ENCODE measurements around the gene TAGLN2.

Gene TAGLN2

DNA sequence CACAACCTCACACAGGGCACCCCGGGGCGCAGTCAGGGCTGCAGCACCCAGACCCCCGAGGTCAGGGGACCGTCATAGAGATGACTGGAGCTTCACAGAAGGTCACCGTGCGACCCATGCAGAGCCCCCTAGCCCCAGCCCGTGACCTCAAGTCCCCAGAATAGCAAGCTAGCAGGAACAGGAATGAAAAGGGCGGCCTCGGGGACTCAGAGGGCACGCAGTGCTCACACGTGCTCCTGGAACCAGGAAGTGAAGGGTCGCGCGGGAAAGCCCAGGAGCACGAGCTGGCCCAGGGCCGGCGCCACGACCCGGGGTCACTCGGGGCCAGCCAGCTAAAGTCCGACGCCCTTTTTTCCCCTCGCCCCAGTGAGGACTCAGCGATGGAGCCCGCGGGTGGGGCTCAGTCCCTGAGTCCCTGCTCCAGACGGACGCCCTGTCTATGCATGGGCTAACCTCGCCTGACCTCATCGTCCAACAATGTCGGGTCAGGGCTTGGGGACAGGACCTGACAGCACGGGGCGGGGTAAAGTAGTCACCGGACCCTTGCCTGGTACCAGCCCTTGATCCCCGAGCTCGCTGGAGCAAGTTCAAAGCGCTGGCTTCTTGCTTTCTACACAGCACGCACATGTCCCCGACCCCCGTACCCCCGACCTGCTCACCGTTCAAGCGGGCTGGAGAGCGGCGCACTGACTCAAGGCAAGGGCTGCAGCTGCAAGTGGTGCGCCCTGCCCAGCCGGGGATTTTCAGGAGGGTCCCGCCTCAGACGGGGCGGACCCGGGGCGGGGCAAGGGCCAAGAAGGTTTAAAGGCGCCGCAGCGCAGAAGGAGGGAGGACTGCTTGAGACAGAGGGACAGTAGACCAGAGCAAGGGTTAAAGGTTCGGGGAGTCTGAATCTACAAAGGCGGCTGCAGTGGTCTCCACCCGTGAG, at the start of gene TAGLN2:
TSS of gene TAGLN2 (minus strand) at position 717 of the 928 bp plus-strand sequence. CDS start 4,998 bp downstream, outside the sequence.
- in situ Hi-C loops (cut with MboI; ENCODE audit: low sequenced_read_pairs) = no loop called here

GRCh38 chr1:159974350-159974965, 49.2 kb upstream of the TAGLN2 start:
- in situ Hi-C loops (cut with MboI; ENCODE audit: low sequenced_read_pairs) = no loop called here

DNA sequence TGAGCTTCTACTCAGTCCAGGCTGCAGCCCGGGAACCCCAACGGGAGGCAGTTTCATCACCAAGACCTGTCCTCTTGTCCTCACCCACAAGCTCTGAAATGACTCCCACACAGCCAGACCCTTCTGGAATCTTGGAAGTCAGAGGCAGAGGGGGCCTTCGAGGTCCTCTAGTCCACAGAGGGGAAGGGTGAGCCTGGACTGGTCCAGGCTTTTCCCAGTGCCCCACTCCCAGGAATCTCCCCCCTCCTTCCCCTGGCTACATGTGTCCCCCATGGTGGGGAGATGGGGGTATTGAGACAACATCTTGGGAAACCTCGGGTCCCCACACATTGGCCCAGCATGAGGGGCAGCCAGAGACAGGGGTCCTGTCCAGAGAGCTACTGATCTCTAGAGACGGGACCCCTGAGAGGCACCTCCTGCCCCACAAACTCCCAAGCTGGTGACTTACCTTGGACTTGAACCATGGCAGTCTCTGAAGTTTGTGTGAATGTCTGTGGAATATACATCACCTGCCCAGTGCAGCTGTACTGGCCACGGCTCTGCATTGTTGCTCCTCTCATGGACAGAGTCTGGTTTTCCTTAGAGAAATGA, 48.1 kb upstream of the TAGLN2 start:
- in situ Hi-C loops (cut with MboI; ENCODE audit: low sequenced_read_pairs) = no loop called here

GRCh38 chr1:159972443-159973205, 47.3 kb upstream of the TAGLN2 start:
- in situ Hi-C loops (cut with MboI; ENCODE audit: low sequenced_read_pairs) = no loop called here

- in situ Hi-C loops (cut with MboI; ENCODE audit: low sequenced_read_pairs) = no loop called here
These were observed 45.6 kb upstream of the TAGLN2 start for GRCh38 chr1:159970932-159971342.

DNA sequence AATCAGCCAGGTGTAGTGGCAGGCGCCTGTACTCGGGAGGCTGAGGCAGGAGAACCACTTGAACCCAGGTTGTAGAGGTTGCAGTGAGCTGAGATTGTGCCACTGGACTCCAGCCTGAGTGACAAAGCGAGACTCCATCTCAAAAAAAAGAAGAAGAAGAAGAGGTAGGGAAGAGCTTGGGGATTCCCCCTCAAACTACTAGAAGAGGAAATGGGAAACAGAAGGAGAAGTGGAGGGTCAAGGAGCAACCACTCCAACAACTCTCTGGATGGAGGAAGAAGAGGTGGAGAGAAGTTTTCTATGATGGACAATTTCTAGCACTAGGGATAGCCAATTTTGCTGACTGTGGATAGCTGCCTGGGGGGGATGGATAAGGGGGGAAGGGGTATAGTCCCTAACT, 43.6 kb upstream of the TAGLN2 start:
- in situ Hi-C loops (cut with MboI; ENCODE audit: low sequenced_read_pairs) = no loop called here

DNA sequence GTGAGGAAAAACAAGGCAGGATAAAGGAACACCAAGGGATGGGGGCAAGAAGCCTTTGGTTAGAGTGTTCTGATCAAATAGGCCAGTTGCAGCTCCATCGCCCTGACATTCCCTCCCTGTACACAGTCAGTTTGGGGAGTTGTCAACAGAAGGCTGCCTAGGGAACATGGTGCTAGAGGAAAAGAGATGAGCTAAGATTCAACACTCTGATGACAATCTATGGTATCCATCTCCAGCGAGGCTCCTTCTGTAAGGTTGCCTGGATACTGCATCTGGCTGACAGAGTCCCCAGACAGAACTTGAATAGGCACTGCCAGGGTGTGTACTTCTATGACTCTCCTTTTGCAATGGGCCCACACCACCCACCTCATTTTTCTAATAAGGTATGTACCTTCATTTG, 40.0 kb upstream of the TAGLN2 start:
- in situ Hi-C loops (cut with MboI; ENCODE audit: low sequenced_read_pairs) = no loop called here

DNA sequence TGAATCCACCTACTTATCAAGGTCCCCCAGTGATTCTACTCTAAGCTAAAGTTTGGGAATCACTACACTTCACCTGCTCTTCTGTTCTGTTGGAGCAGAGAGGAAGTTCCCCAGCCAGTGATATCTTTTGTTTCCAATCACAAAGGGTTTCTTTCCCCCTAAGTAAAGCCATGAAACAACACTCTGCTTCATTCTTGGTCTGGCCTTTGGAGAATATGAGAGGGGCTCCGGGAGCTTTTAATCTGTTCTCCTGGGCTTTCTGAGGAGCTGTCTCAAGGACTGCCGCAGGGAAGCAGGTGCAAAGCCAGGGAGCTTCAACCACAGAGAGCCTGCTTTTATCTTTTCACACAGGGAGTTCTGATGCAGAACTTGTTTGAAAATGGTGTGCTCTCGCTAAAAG, 38.8 kb upstream of the TAGLN2 start:
- in situ Hi-C loops (cut with MboI; ENCODE audit: low sequenced_read_pairs) = no loop called here

DNA sequence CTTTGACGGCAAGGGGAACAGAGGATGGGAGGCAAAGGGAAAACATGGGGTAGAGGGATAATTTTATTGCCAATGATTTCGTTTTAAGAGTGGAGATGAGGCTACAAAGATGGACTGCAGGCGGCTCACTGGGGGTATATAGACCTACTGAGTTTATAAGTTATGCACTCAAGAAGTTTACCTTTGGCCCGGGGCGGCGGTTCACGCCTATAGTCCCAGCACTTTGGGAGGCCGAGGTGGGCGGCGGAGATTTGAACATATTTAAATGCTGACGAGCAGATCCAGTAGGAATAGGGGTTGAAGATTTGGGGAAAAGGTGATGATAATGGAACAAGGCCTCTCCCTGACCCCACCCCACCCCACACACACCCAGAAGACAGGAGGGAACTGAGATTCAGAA, 36.9 kb upstream of the TAGLN2 start:
- in situ Hi-C loops (cut with MboI; ENCODE audit: low sequenced_read_pairs) = no loop called here

DNA sequence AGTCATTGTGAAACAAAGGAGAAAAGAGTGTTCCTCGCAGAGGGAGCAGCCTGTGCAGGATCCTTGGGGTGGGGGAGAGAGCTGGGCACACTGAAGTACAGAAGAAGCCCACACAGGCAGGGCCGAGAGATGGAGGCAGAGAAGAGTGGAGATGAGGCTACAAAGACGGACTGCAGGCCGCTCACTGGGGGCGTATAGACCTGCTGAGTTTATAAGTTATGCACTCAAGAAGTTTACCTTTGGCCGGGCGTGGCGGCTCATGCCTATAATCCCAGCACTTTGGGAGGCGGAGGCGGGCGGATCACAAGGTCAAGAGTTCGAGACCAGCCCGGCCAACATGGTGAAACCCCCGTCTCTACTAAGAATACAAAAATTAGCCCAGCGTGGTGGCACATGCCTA, 36.3 kb upstream of the TAGLN2 start:
- in situ Hi-C loops (cut with MboI; ENCODE audit: low sequenced_read_pairs) = no loop called here

DNA sequence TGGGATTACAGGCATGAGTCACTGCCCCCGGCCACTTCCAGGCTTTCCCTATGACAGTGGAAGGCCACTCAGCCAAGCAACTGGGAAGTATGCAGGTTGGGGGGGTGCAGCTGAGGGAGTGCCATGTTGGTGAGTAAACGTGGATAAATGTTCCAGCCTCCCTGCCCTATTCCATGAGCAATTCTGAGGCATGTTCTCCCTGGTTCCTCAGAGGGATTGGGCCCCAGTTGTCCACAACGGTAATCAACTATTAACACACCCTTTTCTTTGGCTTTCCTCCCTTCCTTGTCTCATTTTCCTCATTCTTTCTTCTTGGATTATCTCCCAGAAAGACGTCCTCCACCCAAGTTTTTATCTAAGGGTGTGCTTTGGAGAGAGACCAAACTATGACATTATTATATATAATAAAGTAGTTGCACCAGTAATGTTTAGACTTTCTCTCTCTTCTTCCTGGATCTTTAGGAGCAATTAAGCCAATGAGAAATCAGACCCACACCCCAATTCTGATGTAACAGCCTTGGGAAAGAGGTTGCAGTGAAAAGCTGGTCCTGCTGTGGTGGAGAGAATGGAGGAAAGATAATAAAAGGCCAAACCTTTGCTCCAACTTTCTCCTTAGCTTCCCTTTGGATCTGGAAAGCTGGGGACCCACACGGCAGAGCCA, 35.5 kb upstream of the TAGLN2 start:
- in situ Hi-C loops (cut with MboI; ENCODE audit: low sequenced_read_pairs) = no loop called here

- in situ Hi-C loops (cut with MboI; ENCODE audit: low sequenced_read_pairs) = no loop called here
These were observed 34.1 kb upstream of the TAGLN2 start for GRCh38 chr1:159959451-159959850.

DNA sequence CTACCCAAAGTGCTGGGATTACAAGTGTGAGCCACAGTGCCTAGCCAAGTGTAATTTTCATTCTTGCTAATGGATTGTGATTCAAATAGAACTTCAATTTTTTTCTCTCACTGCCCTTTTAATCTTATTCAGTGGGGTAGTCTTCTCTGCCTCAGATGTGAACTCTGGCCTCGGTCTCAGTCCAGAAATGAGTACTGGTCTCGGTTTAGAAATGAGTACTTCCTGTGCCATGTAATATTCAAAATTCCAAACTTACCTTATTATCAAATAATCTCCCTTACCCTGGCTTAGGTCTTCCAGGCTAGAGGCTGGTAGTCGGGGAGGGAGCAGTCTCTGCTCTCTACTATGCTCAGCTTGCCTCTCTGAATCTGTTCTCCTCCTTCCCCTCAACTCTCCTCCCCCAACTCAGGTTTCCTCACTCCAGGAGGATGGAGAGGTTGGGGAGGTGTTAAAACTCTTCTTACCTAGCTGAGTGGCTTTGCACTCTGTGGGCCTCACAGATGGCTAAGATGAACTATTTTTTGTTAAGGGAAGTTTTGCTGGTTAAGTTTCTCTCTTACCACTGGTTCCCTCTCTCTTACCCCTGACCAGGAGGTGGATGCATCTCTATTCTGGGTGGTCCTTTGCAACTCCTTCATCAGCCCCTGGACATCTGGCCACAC, 33.5 kb upstream of the TAGLN2 start:
- in situ Hi-C loops (cut with MboI; ENCODE audit: low sequenced_read_pairs) = no loop called here

DNA sequence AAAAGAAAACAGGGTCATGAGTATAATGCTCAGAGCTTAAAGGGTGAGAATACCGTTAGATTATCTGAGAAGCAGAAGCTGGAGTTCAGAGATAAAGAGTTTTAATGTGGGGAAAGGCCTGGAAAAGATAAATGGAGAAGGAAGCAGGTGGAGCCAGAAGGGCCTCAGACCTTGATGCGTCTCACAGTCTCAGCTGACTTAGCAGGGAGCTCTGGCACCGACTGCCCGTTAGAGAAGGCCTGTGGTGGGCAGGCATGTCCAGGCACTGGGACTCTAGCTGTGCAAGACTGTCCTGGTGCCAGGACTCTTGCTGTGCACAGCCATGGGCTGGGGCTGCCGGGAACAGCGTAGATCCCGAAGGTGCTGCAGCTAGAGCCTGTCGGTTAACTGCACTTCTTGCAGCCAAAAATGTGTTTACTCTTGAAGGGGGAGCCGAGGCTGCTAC, 32.5 kb upstream of the TAGLN2 start:
- in situ Hi-C loops (cut with MboI; ENCODE audit: low sequenced_read_pairs) = no loop called here

GRCh38 chr1:159955456-159955855, 30.1 kb upstream of the TAGLN2 start:
- in situ Hi-C loops (cut with MboI; ENCODE audit: low sequenced_read_pairs) = no loop called here

DNA sequence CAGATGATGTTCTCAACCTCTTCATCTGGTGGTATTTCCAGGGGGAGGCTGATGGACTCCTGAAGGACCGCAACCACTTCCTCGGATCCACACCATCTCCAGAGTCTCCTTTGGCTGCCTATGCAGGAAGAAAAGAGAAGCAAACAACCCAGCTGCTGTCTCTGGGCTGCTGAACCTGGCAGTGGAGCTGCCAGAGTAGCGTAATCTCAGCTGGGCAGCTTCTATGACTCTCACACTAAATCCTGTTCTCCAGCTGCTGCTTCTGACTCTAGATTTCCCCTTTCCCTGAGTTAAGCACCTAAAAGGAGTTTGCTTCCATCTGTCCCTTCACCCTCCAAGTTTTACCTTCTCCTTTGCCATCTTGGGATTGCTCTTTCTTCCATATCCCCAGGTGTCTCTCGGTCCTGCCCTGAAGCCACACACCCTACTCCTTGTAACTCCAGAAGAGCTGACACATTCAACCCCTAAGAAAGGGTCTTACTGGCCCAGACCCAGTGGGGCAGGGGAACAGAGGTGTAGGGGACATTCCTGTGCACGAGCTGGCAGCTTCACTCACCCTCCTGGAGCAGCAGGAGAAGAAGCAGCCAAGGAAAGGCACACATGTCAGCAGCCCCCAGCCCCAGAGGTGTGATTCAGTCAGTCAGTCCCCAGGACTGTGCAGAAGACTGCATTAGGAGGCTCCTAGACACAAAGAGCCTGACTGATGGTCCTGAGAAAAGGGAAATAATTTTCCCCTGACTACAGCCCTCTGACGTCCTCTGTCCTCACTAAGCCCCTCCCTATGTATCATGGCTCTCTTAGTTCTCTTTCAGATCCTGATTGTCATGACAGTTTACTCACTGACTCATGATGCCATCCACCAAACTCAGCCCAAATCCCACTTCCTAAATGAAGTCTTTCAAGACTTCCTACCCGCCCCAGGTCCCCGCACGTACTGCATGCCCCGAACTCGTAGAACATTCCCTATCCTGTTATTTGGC, 28.5 kb upstream of the TAGLN2 start, which contains the start of gene SLAMF9:
TSS of gene SLAMF9 (minus strand) at position 702 of the 980 bp plus-strand sequence. CDS start at position 602, 100 bp downstream.
- in situ Hi-C loops (cut with MboI; ENCODE audit: low sequenced_read_pairs) = no loop called here

DNA sequence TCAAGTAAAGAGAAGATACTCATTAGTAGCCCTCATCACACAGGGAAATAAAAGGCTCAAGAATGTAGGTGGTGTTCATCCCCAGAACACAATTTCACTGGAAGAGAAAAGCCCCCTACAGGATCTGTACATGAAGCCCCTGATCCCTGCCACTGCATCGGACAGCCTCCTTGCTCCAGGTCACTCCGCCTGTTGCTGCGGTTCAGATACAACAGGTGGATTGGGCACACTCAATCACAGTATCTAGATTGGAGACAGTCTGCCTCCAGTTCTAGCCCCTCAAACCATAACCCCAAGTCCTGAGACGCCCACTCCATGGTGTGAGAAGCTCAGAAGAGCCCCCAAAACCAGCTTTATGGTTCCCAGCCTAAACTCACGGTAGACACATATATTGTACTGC, 27.6 kb upstream of the TAGLN2 start:
- in situ Hi-C loops (cut with MboI; ENCODE audit: low sequenced_read_pairs) = no loop called here

GRCh38 chr1:159951551-159951950, 26.2 kb upstream of the TAGLN2 start:
- in situ Hi-C loops (cut with MboI; ENCODE audit: low sequenced_read_pairs) = no loop called here

- in situ Hi-C loops (cut with MboI; ENCODE audit: low sequenced_read_pairs) = no loop called here
These were observed 25.7 kb upstream of the TAGLN2 start for GRCh38 chr1:159951016-159951415.
